GM23248 (cell line): Measurements from ENCODE around the gene PDGFRB. TPM values are rescaled to one million over a fixed set of nuclear protein-coding genes. Genes with fewer than 3 reads are reported as not detected.

Source experiments
- DNase-seq: peaks from one replicate; pipeline ENCODE4 v3.0.0-alpha.2; 2015
- H2AFZ ChIP-seq: fragments of 200-600 bp; sonication (generic); 2 replicates; pipeline ENCODE4 v1.6.1; 2016; ENCODE audit warnings: antibody characterized with exemption
- H3F3A ChIP-seq: fragments of 200-600 bp; sonication (generic); 2 replicates; pipeline ENCODE4 v1.6.1; 2016; ENCODE audit warnings: mild to moderate bottlenecking, antibody characterized with exemption, mixed run types; ENCODE audit not compliant: insufficient read depth
- H3K27ac ChIP-seq: fragments of 200-600 bp; sonication (generic); 2 replicates; pipeline ENCODE4 v1.5.1; 2016; ENCODE audit warnings: mild to moderate bottlenecking
- H3K27me3 ChIP-seq: fragments of 200-600 bp; sonication (generic); replicated peaks from 2 replicates; pipeline ENCODE4 v1.6.1; 2016; ENCODE audit warnings: mild to moderate bottlenecking; ENCODE audit not compliant: insufficient read depth
- H3K36me3 ChIP-seq: fragments of 200-600 bp; sonication (generic); 2 replicates; pipeline ENCODE4 v1.6.1; 2016; ENCODE audit warnings: low read depth, mild to moderate bottlenecking
- H3K4me1 ChIP-seq: fragments of 200-600 bp; sonication (generic); 2 replicates; pipeline ENCODE4 v1.6.1; 2016; ENCODE audit warnings: mild to moderate bottlenecking; ENCODE audit not compliant: insufficient read depth
- H3K4me2 ChIP-seq: fragments of 200-600 bp; sonication (generic); one replicate; pipeline ENCODE4 v1.6.1; 2016; ENCODE audit warnings: mild to moderate bottlenecking; ENCODE audit not compliant: unreplicated experiment
- H3K4me3 ChIP-seq: fragments of 200-600 bp; sonication (generic); 2 replicates; pipeline ENCODE4 v1.5.1; 2016; ENCODE audit warnings: mild to moderate bottlenecking
- H3K79me2 ChIP-seq: fragments of 200-600 bp; sonication (generic); 2 replicates; pipeline ENCODE4 v1.6.1; 2016; ENCODE audit warnings: mild to moderate bottlenecking; ENCODE audit not compliant: insufficient read depth
- H3K9ac ChIP-seq: fragments of 200-600 bp; sonication (generic); 2 replicates; pipeline ENCODE4 v1.6.1; 2016; ENCODE audit warnings: mild to moderate bottlenecking
- H3K9me2 ChIP-seq: fragments of 200-600 bp; sonication (generic); 2 replicates; pipeline ENCODE4 v1.6.1; 2016; ENCODE audit warnings: mixed run types, mild to moderate bottlenecking, moderate library complexity; ENCODE audit not compliant: insufficient read depth
- H3K9me3 ChIP-seq: fragments of 200-600 bp; sonication (generic); one replicate; pipeline ENCODE4 v1.6.1; 2017; ENCODE audit warnings: low read depth
- H4K20me1 ChIP-seq: fragments of 200-600 bp; sonication (generic); 2 replicates; pipeline ENCODE4 v1.6.0; 2016; ENCODE audit not compliant: insufficient read depth
- EZH2 ChIP-seq: fragments of 200-600 bp; sonication (generic); IDR thresholded peaks from 2 replicates; pipeline ENCODE4 v1.6.1; 2018; ENCODE audit warnings: antibody characterized with exemption, mild to moderate bottlenecking; ENCODE audit not compliant: insufficient read depth, poor library complexity, severe bottlenecking
- EZH2phosphoT487 ChIP-seq: fragments of 200-600 bp; sonication (generic); IDR thresholded peaks from 2 replicates; pipeline ENCODE4 v1.6.1; 2018; ENCODE audit warnings: antibody characterized with exemption, moderate library complexity, mild to moderate bottlenecking, low read depth; ENCODE audit not compliant: insufficient read depth
- WGBS, 2 experiments: methylation state at CpG; one replicate each; pipeline ENCODE4 v1.1.6; 2015 to 2017; ENCODE audit warnings: low lambda C conversion rate in 2 of 2, low coverage in 1 of 2; ENCODE audit errors: missing lambda C conversion rate in 2 of 2; 5-methylcytosine and 5-hydroxymethylcytosine counted together
- in situ Hi-C: fragments of 300-500 bp; cut with MboI; formaldehyde crosslinking; loops from 2 replicates; pipeline ENCODE4 v1.15.0; 2020
- polyA plus RNA-seq: library from polyadenylated mRNA; unstranded; fragments of >200 nt; fragmentation: Nextera tagmentation; extraction: Ambion mirVana; gene quantifications from 2 replicates; pipeline ENCODE4 v1.2.1, GENCODE V29; 2016
- total RNA-seq: library from RNA; depleted of rRNA; stranded (reverse); fragments of >200 nt; shearing (Covaris generic); gene quantifications from 2 replicates; pipeline ENCODE4 v1.2.3, GENCODE V29; 2014

PDGFRB gene
- total and polyA plus RNA-seq, 2 experiments from 2014 or later, result 155 to 205 TPM

- no peaks in the 10 kb centered on the region for H3K9me3 ChIP-seq
- no peaks in the 10 kb centered on the region for H3K79me2 ChIP-seq
- no peaks in the 10 kb centered on the region for H4K20me1 ChIP-seq
- H3K4me3 ChIP-seq, result no peak overlapping the region
- no peaks in the 10 kb centered on the region for H3K36me3 ChIP-seq
- no peak for TF ChIP-seq EZH2phosphoT487
- no peak for TF ChIP-seq EZH2
- WGBS, 2 experiments, result 74 to 77% methylated on average over 6 of the region's 6 CpGs
- no peak for DNase-seq
- in situ Hi-C loops, result no loop called here
- no peaks in the 10 kb centered on the region for H3K9me2 ChIP-seq
- no peaks in the 10 kb centered on the region for H3K4me1 ChIP-seq
- H3F3A ChIP-seq, result no peaks in the 10 kb centered on the region
- peaks cover 13% of the 10 kb centered on the region for H3K27me3 ChIP-seq
- H2AFZ ChIP-seq, result no peak overlapping the region
- H3K9ac ChIP-seq, result no peak overlapping the region
- H3K27ac ChIP-seq, result no peak overlapping the region
- H3K4me2 ChIP-seq, result no peak overlapping the region
Measured at GRCh38 chr5:150174285-150174684, 18.6 kb upstream of the PDGFRB start.

GRCh38 chr5:150173161-150173560 is 17.5 kb upstream of the PDGFRB start:
- WGBS, 2 experiments, result 93 to 97% methylated on average over 3 of the region's 3 CpGs
- TF ChIP-seq EZH2phosphoT487 (no peak), EZH2 (no peak)
- in situ Hi-C loops, result no loop called here

DNA sequence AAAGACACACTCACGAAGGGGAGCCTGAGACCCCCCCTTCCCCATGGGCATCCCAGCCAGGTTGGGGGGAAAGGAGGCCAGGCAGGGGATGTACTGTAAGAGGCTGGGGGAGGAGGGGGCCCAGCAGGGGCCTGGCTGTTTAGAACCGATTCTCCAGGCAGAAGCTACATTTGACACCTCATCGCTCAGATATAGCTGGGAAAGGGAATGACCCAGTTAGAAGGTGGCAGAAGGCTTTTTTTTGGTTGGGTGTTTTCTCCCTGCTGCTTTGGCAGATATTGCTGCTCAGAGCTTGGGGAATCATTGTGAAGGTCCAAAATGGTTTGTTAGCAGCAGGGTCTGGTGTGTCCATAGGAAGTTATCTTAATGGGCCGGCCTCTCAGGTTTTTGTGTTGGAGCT is 16.9 kb upstream of the PDGFRB start:
- in situ Hi-C loops, result no loop called here
- H3F3A ChIP-seq, result no peaks in the 10 kb centered on the region

More at GRCh38 chr5:150173161-150173560, 17.5 kb upstream of the PDGFRB start:
- peaks cover 13% of the 10 kb centered on the region for H3K27me3 ChIP-seq
- H3K9me3 ChIP-seq, result no peaks in the 10 kb centered on the region
- no peaks in the 10 kb centered on the region for H3F3A ChIP-seq
- DNase-seq, result no peak
- no peak overlapping the region for H3K4me2 ChIP-seq
- no peak overlapping the region for H3K27ac ChIP-seq
- H3K36me3 ChIP-seq, result no peaks in the 10 kb centered on the region
- H4K20me1 ChIP-seq, result no peaks in the 10 kb centered on the region
- no peaks in the 10 kb centered on the region for H3K79me2 ChIP-seq
- no peak overlapping the region for H3K9ac ChIP-seq
- H3K4me3 ChIP-seq, result no peak overlapping the region
- no peaks in the 10 kb centered on the region for H3K4me1 ChIP-seq
- no peak overlapping the region for H2AFZ ChIP-seq
- no peaks in the 10 kb centered on the region for H3K9me2 ChIP-seq

GRCh38 chr5:150172145-150172544 is 16.5 kb upstream of the PDGFRB start:
- no peaks in the 10 kb centered on the region for H3K9me2 ChIP-seq
- no peaks in the 10 kb centered on the region for H3K4me1 ChIP-seq
- in situ Hi-C loops, result no loop called here
- peak; percentile 51 for DNase-seq
- H3K27ac ChIP-seq, result no peak overlapping the region
- no peak overlapping the region for H3K4me3 ChIP-seq
- no peaks in the 10 kb centered on the region for H3F3A ChIP-seq
- no peak overlapping the region for H3K9ac ChIP-seq
- 37 to 50% methylated on average over 1 of the region's 1 CpG for WGBS, 2 experiments
- H3K36me3 ChIP-seq, result no peaks in the 10 kb centered on the region
- no peaks in the 10 kb centered on the region for H3K9me3 ChIP-seq
- H3K27me3 ChIP-seq, result peaks cover 13% of the 10 kb centered on the region
- H3K4me2 ChIP-seq, result no peak overlapping the region
- H2AFZ ChIP-seq, result no peak overlapping the region
- TF ChIP-seq EZH2phosphoT487 (no peak), EZH2 (no peak)
- no peaks in the 10 kb centered on the region for H3K79me2 ChIP-seq
- H4K20me1 ChIP-seq, result no peaks in the 10 kb centered on the region

More for the DNA sequence above, 16.9 kb upstream of the PDGFRB start:
- H3K79me2 ChIP-seq, result no peaks in the 10 kb centered on the region
- H3K27ac ChIP-seq, result no peak overlapping the region
- no peak overlapping the region for H2AFZ ChIP-seq
- H3K4me3 ChIP-seq, result no peak overlapping the region
- no peaks in the 10 kb centered on the region for H3K9me3 ChIP-seq
- H3K9ac ChIP-seq, result no peak overlapping the region
- H3K9me2 ChIP-seq, result no peaks in the 10 kb centered on the region
- no peak overlapping the region for H3K4me2 ChIP-seq
- H4K20me1 ChIP-seq, result no peaks in the 10 kb centered on the region
- WGBS, 2 experiments, result 76 to 78% methylated on average over 4 of the region's 4 CpGs
- TF ChIP-seq EZH2phosphoT487, result no peak
- no peak for TF ChIP-seq EZH2
- no peaks in the 10 kb centered on the region for H3K4me1 ChIP-seq
- H3K27me3 ChIP-seq, result peaks cover 13% of the 10 kb centered on the region
- no peaks in the 10 kb centered on the region for H3K36me3 ChIP-seq
- DNase-seq, result no peak

DNA sequence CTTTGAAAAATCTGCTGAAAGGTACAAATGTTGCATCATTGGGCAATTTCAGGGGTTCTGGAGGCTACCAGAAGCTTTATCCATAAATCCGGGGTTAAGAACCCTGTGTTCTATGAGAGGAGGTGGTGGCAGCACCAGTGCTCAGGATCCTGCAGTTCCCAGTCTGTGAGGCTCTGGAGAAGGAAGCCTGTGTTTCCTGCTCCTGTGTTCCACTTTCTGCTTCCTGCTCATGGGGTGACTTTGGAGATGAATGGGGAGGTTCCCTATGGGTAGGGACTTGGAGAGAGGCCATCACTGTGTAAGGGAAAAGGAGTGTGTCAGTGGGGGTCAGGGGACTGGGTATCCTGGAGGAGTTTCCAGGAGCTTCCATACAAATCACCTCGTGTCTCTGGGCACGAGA is 13.2 kb upstream of the PDGFRB start:
- Histone ChIP-seq H3K9me2 (no peaks in the 10 kb centered on the region), H3K9ac (no peak overlapping the region), H3K79me2 (no peaks in the 10 kb centered on the region), H3K4me3 (no peak overlapping the region), H3K9me3 (no peaks in the 10 kb centered on the region), H3F3A (no peaks in the 10 kb centered on the region), H3K4me1 (0 out of 2 replicates have a peak, but pooled peaks cover 4% of the 10 kb centered on the region), H3K36me3 (no peaks in the 10 kb centered on the region), H3K27me3 (peaks cover 13% of the 10 kb centered on the region), H3K27ac (no peak overlapping the region), H4K20me1 (no peaks in the 10 kb centered on the region), H3K4me2 (no peak overlapping the region), H2AFZ (no peak overlapping the region)
- 22 to 26% methylated on average over 3 of the region's 3 CpGs for WGBS, 2 experiments
- no peak for DNase-seq
- in situ Hi-C loops, result no loop called here
- no peak for TF ChIP-seq EZH2phosphoT487
